Left cardiac atrium (tissue), 4 donors: ENCODE measurements around the gene ZFYVE28. TPM values are rescaled to one million over a fixed set of nuclear protein-coding genes. Genes with fewer than 3 reads are reported as not detected.
"Not testable (repeated sequence)": the region's sequence is repeated elsewhere in the genome, so short reads cannot be mapped to it uniquely, and the experiment has no call there.

ENCODE experiments used
- ATAC-seq, 2 donors: fragments of 200-7000 bp; cut with Tn5 transposase; one replicate each; pipeline ENCODE4 v1.9.1; 2020; ENCODE audit warnings: mild to moderate bottlenecking in 2 of 2, moderate library complexity in 2 of 2
- DNase-seq: peaks from one replicate; pipeline ENCODE4 v3.0.0-alpha.2; 2020
- intact Hi-C, 2 donors: fragments of 100-400 bp; cut with DNase I; formaldehyde crosslinking; loops; one replicate each; pipeline versions ENCODE4 v1.14.1 to v1.15.1; 2022 to 2023
- total RNA-seq, 2 donors: library from RNA; stranded (reverse); fragmentation: NEBNext Ultra II Directional; extraction: Animal tissue kit (Norgen Biotek cat#: 25700); gene quantifications; one replicate each; pipeline ENCODE4 v1.2.1, GENCODE V29; 2021
- donor health status: DM: no; HTN: yes; CAD: no.
- donor health status: DM: no; HTN: yes; CAD: no; lungs with severe emphysema.
- donor health status: DM: yes; HTN: yes; CAD: no.
- donor health status: Dilated cardiomyopathy.

Gene ZFYVE28
- total RNA-seq, 2 donors from 2014 or later: 5.2 to 7.2 TPM

DNA sequence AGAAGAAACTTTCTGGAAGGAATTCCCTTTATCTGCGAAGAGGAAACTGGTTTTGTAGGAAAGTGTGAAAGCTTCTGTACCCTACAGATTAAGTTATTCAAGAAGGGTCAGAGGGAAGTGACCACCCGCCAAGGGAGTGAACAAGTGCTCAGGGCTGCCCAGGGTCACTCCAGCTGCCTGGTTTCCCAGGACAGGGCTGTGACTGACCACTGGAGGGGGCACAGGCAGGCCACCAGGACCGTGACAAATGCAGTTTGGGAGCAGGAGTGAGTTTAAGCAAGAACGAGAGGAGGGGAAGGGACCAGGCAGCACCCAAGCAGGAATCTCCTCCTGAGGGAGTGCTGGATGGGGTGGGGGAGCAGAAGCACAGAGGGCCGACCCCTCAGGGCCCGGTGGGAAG, 34.2 kb downstream of the ZFYVE28 start:
- intact Hi-C loops: no loop called here
- ATAC-seq (no peak), DNase-seq (no peak)

DNA sequence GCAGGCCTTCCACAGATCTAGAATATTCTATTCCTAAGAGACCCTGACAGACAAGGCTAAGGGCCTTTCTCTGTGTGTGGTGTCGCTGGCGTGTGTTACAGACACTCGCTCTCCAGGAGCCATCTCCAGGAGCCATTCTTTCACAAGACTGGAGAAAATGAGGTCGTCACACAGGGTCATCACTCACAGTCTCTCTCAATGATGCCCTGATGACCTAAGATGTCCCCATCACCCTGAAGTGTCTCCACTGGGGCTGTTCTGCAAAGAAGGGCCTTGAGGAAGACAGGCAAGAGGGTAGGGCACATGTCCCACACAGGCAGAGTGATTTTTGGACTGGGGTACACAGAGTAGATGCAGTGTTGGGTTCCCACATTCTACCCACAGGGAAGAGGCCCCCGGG, 34.7 kb downstream of the ZFYVE28 start:
- DNase-seq (no peak), ATAC-seq (no peak)
- intact Hi-C loops: no loop called here

DNA sequence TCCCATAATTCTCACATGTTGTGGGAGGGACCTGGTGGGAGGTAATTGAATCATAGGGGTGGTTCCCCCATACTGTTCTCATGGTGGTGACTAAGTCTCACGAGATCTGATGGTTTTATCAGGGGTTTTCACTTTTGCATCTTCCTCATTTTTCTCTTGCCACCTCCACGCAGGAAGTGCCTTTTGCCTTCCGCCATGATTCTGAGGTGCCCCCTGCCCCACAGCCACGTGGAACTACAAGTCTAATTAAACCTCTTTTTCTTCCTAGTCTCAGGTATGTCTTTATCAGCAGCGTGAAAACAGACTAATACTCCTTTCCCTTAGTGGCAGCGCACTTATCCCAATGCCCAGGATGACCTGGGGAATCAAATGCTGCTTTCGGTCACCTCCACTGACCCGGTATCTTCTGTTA, 35.2 kb downstream of the ZFYVE28 start:
- intact Hi-C loops, DNase-seq, ATAC-seq: not testable (repeated sequence)

DNA sequence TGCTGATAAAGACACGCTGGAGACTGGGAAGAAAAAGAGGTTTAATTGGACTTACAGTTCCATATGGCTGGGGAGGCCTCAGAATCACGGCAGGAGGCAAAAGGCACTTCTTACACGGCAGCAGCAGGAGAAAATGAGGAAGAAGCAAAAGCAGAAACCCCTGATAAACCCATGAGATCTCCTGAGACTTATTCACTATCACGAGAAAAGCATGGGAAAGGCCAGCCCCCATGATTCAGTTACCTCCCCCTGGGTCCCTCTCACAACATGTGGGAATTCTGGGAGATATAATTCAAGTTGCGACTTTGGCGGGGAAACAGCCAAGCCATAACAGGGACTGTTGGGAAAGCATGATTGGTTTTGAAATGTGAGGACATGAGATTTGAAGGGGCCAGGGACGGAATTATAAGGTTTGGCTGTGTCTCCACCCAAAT, 35.7 kb downstream of the ZFYVE28 start:
- ATAC-seq, DNase-seq, intact Hi-C loops: not testable (repeated sequence)

DNA sequence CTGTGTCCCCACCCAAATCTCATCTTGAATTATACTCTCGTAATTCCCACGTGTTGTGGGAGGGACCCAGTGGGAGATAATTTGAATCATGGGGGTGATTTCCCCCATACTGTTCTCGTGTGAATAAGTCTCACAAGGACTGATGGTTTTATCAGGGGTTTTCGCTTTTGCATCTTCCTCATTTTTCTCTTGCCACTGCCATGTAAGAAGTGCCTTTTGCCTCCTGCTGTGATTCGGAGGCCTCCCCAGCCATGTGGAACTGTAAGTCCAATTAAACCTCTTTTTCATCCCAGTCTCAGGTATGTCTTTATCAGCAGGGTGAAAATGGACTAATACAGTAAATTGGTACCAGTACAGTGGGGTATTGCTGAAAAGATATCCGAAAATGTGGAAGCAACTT, 37.9 kb downstream of the ZFYVE28 start:
- DNase-seq, intact Hi-C loops, ATAC-seq: not testable (repeated sequence)

DNA sequence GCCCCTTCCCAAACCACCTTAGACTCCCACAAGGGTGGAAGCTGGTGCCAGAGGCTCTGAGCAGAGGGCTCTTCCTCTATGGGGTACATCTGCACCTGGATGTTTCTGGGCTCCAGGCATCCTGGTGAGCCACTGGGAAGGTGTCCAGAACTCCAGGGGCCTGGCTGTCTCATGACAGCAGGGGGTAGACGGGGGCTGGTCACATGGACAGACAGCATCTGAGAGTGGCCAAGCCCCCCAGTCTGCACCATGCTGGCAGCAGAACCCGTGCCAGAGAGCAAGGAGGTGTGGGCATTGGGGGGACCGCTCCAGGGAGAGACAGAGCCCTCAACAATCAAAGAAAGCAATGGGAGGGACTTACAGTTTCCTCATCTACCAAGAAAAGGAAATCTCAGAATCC, 39.5 kb downstream of the ZFYVE28 start:
- DNase-seq (no peak), ATAC-seq (no peak)
- intact Hi-C loops: no loop called here

DNA sequence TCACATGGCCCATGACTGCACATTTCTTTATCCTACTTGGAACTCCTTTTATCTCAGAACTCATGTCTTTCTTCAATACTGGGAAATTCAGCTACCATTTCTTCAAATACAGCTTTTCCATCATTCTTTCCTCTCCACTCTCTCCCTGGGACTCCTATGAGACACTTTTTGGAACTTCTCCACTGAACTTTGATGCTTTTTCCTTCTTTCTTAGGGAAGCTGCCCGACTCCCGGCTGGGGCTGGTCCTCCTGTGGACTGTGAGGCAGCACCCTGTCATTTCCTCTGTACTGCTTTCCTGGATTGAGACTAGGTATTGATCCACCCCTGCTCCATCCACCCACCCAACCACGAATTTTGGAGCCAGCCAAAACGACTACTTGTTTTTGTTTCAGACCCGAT, 40.0 kb downstream of the ZFYVE28 start:
- intact Hi-C loops: no loop called here
- DNase-seq: no peak

DNA sequence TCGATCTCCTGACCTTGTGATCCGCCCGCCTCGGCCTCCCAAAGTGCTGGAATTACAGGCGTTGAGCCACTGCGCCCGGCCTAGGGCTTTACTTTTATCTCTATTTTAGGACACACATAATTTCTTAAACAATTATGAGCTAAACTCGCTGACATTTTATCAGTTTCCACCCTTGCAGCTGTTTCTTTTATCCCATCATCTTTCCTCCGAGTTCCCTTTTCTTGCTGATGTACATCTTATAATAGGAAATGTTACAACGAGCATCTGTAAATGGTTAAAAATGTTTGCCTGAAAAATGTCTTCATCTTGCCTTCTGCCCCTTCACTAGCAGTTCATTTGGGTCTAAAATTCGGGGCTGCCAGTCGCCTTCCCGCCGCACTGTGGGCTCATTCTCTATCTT, 41.2 kb downstream of the ZFYVE28 start:
- ATAC-seq (no peak), DNase-seq (no peak)
- intact Hi-C loops: no loop called here

More for the DNA sequence above, 40.0 kb downstream of the ZFYVE28 start:
- no peak for ATAC-seq

DNA sequence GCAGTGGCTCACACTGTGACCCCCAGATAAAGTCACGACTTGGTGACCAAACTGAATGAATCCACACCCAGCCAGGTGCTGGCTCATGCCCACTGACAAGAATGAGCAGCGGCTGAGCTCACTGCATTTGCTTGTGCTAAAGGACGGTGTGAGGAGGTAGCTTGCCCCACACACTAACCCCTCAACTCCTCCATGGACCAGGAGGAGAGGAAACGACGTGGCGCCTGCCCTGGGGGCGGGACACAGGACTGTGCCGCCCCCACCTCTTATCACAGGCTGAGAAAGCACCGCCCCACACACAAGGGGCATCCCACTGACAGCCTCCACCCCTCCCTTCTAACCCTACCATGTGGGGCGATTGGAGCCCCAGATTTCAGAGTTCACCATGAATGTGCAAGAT, 43.0 kb downstream of the ZFYVE28 start:
- DNase-seq: no peak
- intact Hi-C loops: no loop called here

DNA sequence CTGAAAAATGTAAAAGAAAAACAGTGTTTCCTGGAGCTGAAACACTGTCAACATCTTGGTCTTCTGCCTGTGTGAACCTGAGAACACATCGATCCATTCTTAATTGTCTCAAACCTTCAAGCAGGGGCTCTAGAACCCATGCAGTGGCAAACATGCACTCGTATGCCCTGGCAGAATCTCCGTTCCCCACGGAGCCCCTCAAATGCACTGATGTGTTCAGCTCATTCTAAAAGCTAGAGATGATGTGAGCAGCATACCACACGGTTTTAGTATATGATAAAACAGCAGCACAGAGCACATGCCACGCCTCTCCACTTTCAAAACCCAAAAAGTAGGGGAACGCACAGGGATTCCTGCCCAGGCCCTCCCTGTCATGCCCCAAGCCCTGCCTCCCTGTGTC, 44.9 kb downstream of the ZFYVE28 start:
- intact Hi-C loops: no loop called here
- ATAC-seq: no peak
- no peak for DNase-seq

More for the DNA sequence above, 43.0 kb downstream of the ZFYVE28 start:
- ATAC-seq: no peak

DNA sequence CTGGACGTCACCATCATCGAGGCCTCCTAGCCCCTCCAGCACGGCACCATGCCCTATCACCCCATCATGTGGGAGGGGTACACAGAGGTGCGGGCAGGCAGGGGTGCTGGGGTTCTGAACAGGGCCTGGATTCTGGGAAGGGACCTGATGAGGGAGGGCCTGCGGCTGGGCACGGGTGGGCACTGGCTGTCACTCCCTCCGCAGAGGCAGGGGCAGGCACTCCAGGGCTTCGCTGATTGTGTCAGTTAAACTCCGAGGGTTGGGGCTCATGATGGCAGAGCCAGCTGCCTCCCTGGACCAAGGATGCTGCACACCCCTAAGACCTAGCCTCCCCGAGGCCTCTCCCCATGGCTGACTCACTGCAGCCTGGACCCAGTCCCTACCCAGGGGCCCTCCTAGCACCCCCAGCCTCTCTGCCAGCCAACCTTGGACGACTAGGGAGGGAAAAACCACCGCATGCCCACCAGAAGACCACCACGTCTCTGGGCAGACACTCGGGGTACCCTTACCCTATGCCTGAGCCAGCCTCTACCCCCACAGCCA, 45.9 kb downstream of the ZFYVE28 start:
- intact Hi-C loops: no loop called here
- no peak for ATAC-seq
- no peak for DNase-seq

DNA sequence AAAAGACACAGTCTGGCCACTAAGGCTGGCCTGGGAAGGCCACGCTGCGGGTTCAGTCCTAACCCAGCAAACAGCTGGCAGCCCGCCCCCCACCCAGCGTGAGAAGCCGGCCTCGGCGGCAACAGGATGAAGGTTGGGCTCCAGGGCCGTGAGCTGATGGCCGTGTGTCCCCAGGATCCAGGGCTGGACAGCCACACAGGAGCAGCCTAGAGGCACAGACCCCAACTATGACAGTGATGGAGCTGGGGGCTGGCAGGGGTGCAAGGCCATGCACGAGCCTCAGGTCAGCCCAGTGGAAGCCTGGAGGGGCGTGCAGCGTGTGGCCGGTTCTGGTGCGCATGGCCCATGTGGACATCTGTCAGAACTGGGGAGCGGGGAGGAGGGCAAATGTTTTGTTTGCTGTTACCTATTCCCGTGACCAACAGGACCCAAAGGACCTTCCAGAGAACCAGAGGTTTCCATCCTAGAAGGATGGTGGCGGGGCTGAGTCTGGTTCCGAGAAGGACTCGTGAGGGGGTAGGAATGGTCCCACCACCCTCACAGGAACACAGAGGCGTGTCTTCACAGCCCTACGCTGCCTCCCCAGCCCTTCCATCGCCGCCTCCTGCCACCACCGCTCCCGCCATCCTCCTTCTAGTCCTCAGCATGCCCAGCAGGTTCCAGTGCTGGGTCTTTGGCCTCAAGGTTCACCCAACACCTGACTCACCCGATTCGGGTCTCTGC, 46.5 kb downstream of the ZFYVE28 start:
- ATAC-seq (no peak), DNase-seq (no peak)
- intact Hi-C loops: no loop called here

DNA sequence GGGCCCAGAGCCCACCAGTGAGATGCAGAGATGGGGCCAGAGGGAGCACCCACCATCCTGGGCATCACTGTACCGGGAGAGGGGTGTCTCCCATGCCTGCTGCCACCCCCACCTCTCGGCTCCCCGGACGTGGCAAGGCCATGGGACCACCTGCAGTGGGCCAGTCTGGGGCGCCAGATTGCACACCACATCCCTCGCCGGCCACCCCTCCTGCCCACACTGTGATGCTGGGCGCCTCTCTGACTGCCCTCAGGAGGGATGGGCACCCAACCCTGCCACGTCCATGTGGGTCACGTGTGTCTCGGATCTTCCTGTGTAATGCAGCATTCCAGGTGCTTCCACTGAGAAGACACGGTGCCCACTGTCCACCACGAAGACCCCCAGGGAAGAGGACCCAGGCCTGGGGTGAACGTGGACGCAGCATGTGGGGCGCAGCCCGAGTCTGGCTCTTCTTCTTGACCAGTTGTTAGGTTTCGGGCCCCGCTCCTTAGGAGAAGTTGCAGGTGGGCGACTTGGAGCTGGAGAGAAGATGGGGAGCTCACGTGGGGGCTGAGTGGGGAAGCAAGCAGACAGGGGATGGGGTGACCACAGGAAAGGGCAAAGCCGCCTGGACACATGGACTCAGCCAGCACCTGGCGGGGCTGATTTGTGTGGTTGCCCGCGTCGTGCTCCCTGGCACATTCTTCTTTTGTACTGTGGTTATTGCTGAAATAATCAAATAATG, 47.7 kb downstream of the ZFYVE28 start:
- ATAC-seq: no peak
- no peak for DNase-seq
- intact Hi-C loops: no loop called here

DNA sequence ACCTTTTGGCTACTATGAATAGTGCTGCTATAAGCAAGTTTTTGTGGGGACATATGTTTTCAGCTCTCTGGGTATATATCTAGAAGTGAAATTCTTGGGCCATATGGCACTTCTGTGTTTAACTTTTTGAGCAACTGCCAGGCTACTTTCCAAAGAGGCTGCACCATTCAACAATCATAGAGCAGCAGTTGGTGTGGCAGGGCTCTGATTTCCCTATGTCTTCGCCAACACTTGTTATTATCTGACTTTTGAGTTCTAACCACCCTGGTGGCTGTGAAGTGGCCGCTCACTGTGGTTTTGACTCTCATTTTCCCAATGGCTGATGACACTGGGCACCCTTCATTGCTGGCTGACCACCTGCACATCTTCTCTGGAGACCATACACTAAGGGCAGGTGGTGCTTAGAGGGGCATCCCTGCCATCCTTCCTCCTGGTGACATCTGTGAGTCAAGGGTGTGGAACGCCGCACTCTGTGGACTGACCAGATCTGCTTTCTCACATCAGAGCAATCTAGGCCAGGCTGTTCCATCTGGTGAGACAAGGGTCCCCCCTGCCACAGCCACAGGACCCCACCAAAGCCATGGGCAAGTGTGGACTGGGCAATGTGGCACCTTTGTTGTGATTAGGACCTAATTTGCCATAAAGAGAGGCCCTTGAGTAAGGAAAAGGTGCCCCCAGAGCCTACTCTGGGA, 49.6 kb downstream of the ZFYVE28 start:
- no peak for DNase-seq
- intact Hi-C loops: no loop called here
- ATAC-seq: no peak

DNA sequence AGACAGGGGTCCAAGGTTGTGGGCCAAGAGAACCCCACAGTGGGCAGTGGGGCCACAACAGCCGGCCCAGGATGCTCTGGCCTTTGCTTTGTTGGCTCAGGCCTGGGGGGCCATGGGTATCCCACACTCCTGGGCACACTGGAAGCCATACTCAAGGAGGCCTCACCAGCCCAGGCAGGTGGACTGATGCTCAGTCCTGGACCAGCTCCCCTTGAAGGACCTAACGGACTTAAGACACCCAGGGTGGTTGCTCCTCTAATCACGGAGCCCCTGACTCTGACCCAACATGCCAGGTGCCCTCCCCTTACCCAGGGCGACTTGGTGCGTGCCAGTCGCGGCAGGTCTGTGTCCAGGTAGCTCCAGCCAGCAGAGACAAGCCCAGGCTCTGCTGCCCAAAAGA, 50.8 kb downstream of the ZFYVE28 start:
- no peak for ATAC-seq
- intact Hi-C loops: no loop called here
- no peak for DNase-seq

DNA sequence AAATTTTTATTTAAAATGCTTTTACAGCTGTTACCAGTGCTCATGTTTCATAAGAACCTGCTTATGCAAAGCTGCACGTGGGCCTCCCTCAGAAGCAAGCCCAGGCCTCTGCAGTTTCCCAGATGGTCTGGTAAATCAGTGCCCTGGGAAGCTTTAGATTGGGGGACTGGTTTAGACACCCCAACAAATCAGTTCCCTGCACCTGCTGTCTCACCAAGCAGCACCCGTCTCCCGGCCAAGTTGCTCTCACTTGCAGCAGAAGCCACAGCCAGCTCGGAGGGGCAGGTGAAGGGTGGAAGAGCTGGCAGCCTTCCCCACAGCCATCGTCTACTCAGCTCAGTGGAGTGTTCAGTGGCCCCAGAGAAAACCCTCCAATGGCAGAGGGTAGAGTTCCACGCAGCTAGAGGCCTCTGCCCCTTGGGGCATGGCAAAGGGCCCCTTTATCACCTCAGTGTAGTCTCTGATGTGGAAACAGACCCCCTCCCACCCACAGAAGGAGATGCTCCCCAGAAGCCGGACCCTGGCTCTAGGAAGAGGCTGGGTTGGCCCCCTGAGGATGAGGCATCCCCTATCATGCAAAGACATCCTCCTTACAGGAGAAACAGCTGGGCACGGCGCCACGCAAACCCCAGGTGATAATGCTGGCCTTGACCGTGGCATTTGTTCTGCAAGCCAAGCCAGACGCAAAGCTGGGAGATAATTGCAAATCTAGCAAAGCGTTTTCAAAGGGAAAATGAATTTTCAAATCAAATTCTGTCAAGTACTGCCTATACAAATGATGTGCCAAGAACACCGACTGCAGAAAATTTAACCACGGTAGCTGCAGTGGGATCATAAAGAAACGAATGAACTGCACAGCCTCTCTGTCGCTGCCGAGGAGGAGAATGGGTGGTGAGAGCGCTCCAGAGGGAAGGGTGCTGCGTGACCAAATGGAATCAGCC, 51.9 kb downstream of the ZFYVE28 start:
- intact Hi-C loops: no loop called here
- no peak for DNase-seq

DNA sequence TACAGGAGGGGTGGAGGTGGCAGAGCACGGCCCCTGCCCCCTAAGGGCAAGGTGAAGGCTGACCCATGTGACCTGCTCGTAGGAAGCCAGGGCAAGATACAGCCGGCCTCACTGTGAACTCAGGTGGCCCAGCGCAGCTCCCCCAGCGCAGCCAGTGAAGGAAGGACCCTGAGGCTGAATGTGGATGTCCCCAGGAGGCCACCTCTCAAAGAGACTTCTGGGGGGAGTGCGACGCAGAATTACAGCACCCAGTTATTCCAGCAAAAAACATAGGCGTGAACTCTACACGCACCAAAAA, 52.6 kb downstream of the ZFYVE28 start:
- DNase-seq: no peak
- intact Hi-C loops: no loop called here
- ATAC-seq: no peak

More for the DNA sequence above, 51.9 kb downstream of the ZFYVE28 start:
- no peak for ATAC-seq

DNA sequence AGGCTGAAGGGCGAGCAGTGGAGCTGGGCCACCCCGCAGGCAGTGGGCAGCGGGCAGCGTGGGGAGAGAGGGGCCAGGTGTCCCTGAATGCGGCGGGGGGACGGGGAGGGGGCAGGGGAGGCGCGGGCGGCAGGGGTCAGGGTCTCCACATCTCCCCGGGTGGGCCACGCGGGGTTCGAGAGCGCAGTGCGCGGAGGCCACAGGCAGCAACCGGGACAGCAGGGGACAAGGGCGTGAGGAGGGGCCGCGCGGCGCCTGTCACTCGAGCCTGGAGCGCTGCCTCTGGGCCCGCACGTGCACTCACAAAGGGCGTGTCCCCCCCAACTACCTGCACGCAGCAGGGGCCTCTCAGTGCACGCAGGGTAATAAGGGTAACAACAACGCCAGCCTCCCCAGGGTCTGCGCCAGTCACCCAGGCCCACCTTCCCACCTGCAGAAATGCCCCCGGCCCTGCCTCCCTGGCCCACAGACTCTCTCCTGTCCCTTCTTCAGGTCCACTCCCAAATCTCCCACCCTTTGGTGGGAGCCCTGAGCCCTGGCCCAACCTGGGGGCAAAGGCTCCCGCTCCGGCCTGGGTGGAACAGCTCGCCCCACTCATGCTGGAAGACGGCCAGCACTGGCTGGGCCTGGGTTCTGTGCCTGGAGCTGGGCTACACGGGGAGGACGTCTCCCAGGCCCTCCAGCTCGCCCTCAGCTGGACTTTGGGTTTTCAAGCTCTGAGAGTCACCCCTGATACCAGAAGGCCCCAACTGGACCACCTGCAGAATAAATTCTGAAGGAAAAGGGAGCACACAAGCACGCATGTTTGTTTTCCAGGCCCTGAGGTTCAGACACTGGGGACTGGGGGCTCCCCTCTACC, 53.2 kb downstream of the ZFYVE28 start:
- intact Hi-C loops: no loop called here
- peak; percentile 28 to 53 for ATAC-seq

More for the DNA sequence above, 53.2 kb downstream of the ZFYVE28 start:
- DNase-seq: no peak
